Right lobe of liver (tissue), 4 donors: Measurements from ENCODE around the gene EPHA2.

Source experiments
- POLR2A ChIP-seq: fragments of 450-650 bp; IDR thresholded peaks from one replicate; pipeline ENCODE4 v1.6.1; 2017; ENCODE audit warnings: antibody characterized with exemption, mild to moderate bottlenecking
- TF ChIP-seq, protein P1 (sequence below), 4 donors: fragments of 200-600 bp in 3 of 4; fragments of 450-650 bp in 1 of 4; IDR thresholded peaks; one replicate each; pipeline versions ENCODE4 v1.5.1 to v1.8.0; 2016 to 2022; ENCODE audit warnings: antibody characterized with exemption in 4 of 4, mild to moderate bottlenecking in 2 of 4
- donor health status: DM: no; HTN: no; CAD: no.
- donor health status: DM: no; HTN: no; CAD: no.
- donor health status: DM: no; HTN: yes; CAD: no.

DNA sequence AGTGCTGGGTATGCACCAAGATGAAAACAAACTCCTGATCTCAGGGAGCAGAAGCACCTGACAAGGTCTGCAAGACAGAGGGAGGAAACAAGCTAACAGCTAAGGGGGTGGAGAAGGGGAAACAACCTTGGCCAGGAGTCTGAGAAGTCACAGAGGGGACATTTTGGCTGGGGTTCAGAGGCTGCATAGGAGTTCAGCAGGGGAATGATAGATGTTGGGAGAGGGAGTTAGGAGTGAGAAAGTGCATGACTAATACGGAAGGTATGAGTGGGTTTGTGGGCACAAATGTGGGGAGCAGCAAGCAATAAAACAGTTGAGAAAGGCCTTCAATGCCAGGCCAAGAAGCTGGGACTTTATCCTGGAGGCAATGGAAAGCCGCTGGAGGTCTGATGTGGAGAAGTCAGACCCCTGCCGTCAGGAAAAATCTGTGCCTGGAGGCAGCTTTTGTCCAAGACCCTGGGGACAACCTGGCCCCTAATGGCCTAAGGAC, 16.4 kb downstream of the EPHA2 start:
- TF ChIP-seq, protein P1, sequence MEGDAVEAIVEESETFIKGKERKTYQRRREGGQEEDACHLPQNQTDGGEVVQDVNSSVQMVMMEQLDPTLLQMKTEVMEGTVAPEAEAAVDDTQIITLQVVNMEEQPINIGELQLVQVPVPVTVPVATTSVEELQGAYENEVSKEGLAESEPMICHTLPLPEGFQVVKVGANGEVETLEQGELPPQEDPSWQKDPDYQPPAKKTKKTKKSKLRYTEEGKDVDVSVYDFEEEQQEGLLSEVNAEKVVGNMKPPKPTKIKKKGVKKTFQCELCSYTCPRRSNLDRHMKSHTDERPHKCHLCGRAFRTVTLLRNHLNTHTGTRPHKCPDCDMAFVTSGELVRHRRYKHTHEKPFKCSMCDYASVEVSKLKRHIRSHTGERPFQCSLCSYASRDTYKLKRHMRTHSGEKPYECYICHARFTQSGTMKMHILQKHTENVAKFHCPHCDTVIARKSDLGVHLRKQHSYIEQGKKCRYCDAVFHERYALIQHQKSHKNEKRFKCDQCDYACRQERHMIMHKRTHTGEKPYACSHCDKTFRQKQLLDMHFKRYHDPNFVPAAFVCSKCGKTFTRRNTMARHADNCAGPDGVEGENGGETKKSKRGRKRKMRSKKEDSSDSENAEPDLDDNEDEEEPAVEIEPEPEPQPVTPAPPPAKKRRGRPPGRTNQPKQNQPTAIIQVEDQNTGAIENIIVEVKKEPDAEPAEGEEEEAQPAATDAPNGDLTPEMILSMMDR (IDR thresholded peaks at IDR 0.05): no peak
- TF ChIP-seq POLR2A: no peak
